Keratinocyte (primary cell): ENCODE data around the gene RFX3.

Experiments
- EZH2 ChIP-seq: IDR thresholded peaks from one replicate; pipeline ENCODE4 v1.6.1; 2012; ENCODE audit warnings: inconsistent platforms, mild to moderate bottlenecking, low read length, moderate library complexity
- TF ChIP-seq, protein P1 (sequence below), 3 experiments: IDR thresholded peaks in 1 of 3; conservative IDR thresholded peaks in 1 of 3; optimal IDR thresholded peaks in 1 of 3; 2 replicates in 2 of 3; 3 replicates in 1 of 3; pipeline versions ENCODE3 to v1.5.1; 2011; ENCODE audit warnings: low read length in 3 of 3, mild to moderate bottlenecking in 3 of 3, moderate library complexity in 2 of 3, control low read depth in 1 of 3, inconsistent platforms in 1 of 3; ENCODE audit not compliant: insufficient read depth in 2 of 3; ENCODE audit errors: extremely low read depth in 1 of 3

DNA sequence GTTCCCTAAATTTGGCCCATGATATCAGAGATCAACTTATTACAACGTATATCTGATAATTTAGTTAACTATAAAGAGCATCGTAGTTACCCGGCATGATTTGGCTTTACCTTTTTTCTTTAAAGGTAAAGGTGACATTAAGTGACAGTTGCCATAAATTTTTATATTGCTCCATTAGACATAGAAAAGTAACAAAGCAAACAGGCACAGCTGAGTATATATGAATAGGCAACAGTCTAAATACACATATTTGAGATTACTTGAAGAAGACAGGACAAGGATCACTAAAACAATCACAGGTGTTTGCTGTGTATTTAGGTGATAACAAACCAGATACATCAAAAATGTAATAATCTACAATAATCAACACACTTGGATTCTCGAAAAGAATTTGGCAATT is 34.8 kb downstream of the RFX3 start:
- TF ChIP-seq, protein P1, sequence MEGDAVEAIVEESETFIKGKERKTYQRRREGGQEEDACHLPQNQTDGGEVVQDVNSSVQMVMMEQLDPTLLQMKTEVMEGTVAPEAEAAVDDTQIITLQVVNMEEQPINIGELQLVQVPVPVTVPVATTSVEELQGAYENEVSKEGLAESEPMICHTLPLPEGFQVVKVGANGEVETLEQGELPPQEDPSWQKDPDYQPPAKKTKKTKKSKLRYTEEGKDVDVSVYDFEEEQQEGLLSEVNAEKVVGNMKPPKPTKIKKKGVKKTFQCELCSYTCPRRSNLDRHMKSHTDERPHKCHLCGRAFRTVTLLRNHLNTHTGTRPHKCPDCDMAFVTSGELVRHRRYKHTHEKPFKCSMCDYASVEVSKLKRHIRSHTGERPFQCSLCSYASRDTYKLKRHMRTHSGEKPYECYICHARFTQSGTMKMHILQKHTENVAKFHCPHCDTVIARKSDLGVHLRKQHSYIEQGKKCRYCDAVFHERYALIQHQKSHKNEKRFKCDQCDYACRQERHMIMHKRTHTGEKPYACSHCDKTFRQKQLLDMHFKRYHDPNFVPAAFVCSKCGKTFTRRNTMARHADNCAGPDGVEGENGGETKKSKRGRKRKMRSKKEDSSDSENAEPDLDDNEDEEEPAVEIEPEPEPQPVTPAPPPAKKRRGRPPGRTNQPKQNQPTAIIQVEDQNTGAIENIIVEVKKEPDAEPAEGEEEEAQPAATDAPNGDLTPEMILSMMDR (optimal IDR thresholded peaks at IDR 0.05 in 1 of 3, IDR thresholded peaks at IDR 0.05 in 1 of 3, conservative IDR thresholded peaks at IDR 0.05 in 1 of 3; ENCODE audit: extremely low read depth in 1 of 3, insufficient read depth in 2 of 3, low read length in 3 of 3): no peak
- no peak for TF ChIP-seq EZH2
